ENCODE results near the gene HNRNPK. TPM values are rescaled to one million over a fixed set of nuclear protein-coding genes. Genes with fewer than 3 reads are reported as not detected.
A peak's percentile ranks its signal among the peaks of the same experiment; 100 is the strongest.

The HNRNPK gene
- total RNA-seq, 1 donor from 2014 or later, result 921 TPM

DNA sequence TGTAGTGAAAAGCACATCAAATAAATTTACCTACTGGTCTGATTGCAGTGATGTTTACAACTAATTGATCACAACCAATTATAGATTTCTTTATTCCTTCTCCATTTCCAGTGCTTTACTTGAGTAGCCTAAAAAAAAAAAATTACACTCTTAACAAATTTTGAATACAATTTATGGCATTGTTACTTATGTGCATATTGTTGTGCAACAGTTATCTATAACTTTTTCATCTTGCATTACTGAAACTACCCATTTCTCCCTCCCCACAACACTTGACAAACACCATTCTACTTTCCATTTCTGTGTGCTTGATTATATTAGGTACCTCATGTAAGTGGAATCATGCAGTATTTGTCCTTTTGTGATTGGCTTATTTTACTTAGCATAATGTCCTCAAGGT is 12.9 kb upstream of the HNRNPK start:
- no peaks in the 10 kb centered on the region for H3K27me3 Mint-ChIP-seq (ENCODE audit: low read depth)
- peaks cover 24% of the 10 kb centered on the region for H3K36me3 Mint-ChIP-seq (ENCODE audit: low read depth)
- no peak for DNase-seq (ENCODE audit: low read depth, low spot score)
- H3K9me3 Mint-ChIP-seq, result peaks cover 4% of the 10 kb centered on the region
- TF ChIP-seq CTCF (conservative IDR thresholded peaks at IDR 0.05), result no peak
- H3K27ac Mint-ChIP-seq (ENCODE audit: unreplicated experiment), result no peak overlapping the region
- H3K4me1 Mint-ChIP-seq, result peaks cover 15% of the 10 kb centered on the region
- no peak overlapping the region for H3K4me3 Mint-ChIP-seq

- H3K9me3 Mint-ChIP-seq, result peaks cover 4% of the 10 kb centered on the region
- no peak for TF ChIP-seq CTCF (conservative IDR thresholded peaks at IDR 0.05)
- H3K36me3 Mint-ChIP-seq (ENCODE audit: low read depth), result peaks cover 24% of the 10 kb centered on the region
- no peaks in the 10 kb centered on the region for H3K27me3 Mint-ChIP-seq (ENCODE audit: low read depth)
- H3K4me1 Mint-ChIP-seq, result peaks cover 17% of the 10 kb centered on the region
- DNase-seq (ENCODE audit: low read depth, low spot score), result no peak
- no peak overlapping the region for H3K27ac Mint-ChIP-seq (ENCODE audit: unreplicated experiment)
- H3K4me3 Mint-ChIP-seq, result no peak overlapping the region
Observed at GRCh38 chr9:83992407-83992806, 12.4 kb upstream of the HNRNPK start.

GRCh38 chr9:83991355-83991754 is 11.3 kb upstream of the HNRNPK start:
- no peak for DNase-seq (ENCODE audit: low read depth, low spot score)
- no peak for TF ChIP-seq CTCF (conservative IDR thresholded peaks at IDR 0.05)
- Mint-ChIP-seq H3K4me3 (no peak overlapping the region), H3K27me3 (ENCODE audit: low read depth) (no peaks in the 10 kb centered on the region), H3K27ac (ENCODE audit: unreplicated experiment) (no peak overlapping the region), H3K4me1 (peaks cover 26% of the 10 kb centered on the region), H3K36me3 (ENCODE audit: low read depth) (peaks cover 21% of the 10 kb centered on the region), H3K9me3 (peaks cover 4% of the 10 kb centered on the region)

- no peak overlapping the region for H3K4me3 Mint-ChIP-seq
- H3K9me3 Mint-ChIP-seq, result peaks cover 4% of the 10 kb centered on the region
- H3K4me1 Mint-ChIP-seq, result peaks cover 28% of the 10 kb centered on the region
- no peak for DNase-seq (ENCODE audit: low read depth, low spot score)
- peaks cover 18% of the 10 kb centered on the region for H3K36me3 Mint-ChIP-seq (ENCODE audit: low read depth)
- no peak for TF ChIP-seq CTCF (conservative IDR thresholded peaks at IDR 0.05)
- H3K27ac Mint-ChIP-seq (ENCODE audit: unreplicated experiment), result peak overlapping the region; percentile 91
- H3K27me3 Mint-ChIP-seq (ENCODE audit: low read depth), result no peaks in the 10 kb centered on the region
Observed at GRCh38 chr9:83988411-83988810, 8.4 kb upstream of the HNRNPK start.

DNA sequence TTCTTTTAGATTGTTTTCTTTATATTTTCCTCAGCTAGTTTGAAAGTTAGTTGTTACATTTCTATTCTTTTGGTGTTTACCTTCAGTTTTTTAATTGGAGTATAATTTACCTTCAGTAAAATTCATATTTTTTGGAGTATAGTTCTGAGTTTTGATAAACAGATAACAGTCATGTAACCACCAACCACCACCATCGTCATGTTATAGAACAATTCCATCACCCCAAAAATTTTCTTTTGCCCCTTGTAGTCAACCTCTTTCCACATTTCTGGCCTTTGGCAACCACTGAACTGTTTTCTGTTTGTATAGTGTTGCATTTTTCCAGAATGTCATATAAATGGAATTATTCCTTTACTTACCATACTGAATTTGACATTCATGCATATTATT is 7.4 kb upstream of the HNRNPK start:
- DNase-seq (ENCODE audit: low read depth, low spot score), result no peak
- no peak for TF ChIP-seq CTCF (conservative IDR thresholded peaks at IDR 0.05)
- no peaks in the 10 kb centered on the region for H3K27me3 Mint-ChIP-seq (ENCODE audit: low read depth)
- peak overlapping the region; percentile 42 for H3K4me3 Mint-ChIP-seq
- H3K4me1 Mint-ChIP-seq, result peaks cover 37% of the 10 kb centered on the region
- H3K9me3 Mint-ChIP-seq, result peaks cover 4% of the 10 kb centered on the region
- peaks cover 18% of the 10 kb centered on the region for H3K36me3 Mint-ChIP-seq (ENCODE audit: low read depth)
- no peak overlapping the region for H3K27ac Mint-ChIP-seq (ENCODE audit: unreplicated experiment)
